ENCODE data around the gene CENPX.

CENPX gene

GRCh38 chr17:82049521-82049971 is 26.9 kb upstream of the CENPX start:
- TF ChIP-seq, protein P1, sequence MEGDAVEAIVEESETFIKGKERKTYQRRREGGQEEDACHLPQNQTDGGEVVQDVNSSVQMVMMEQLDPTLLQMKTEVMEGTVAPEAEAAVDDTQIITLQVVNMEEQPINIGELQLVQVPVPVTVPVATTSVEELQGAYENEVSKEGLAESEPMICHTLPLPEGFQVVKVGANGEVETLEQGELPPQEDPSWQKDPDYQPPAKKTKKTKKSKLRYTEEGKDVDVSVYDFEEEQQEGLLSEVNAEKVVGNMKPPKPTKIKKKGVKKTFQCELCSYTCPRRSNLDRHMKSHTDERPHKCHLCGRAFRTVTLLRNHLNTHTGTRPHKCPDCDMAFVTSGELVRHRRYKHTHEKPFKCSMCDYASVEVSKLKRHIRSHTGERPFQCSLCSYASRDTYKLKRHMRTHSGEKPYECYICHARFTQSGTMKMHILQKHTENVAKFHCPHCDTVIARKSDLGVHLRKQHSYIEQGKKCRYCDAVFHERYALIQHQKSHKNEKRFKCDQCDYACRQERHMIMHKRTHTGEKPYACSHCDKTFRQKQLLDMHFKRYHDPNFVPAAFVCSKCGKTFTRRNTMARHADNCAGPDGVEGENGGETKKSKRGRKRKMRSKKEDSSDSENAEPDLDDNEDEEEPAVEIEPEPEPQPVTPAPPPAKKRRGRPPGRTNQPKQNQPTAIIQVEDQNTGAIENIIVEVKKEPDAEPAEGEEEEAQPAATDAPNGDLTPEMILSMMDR (IDR thresholded peaks at IDR 0.05; ENCODE audit: extremely low read depth, missing control alignments) = no peak
- DNase-seq (ENCODE audit: low spot score) = no peak

DNA sequence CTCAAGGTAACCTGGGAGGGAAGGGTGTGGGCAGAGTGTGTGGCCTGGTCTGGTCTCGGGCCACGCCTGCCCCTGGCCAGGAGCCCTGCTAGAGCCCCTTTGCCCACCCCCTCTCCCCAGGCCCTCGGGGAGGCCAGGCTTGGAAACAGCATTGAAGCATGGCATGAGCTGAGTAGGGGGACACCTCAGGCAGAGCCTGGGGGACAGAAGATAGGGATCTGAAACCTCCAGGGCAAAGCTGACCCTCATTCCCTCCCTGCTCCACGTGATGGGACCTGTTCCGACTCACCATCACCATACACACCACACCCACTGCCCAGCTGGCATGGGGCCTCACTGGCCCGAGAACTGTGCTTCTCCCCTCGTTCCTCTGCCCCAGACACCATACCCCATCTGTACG is 26.4 kb upstream of the CENPX start:
- TF ChIP-seq, protein P1 (IDR thresholded peaks at IDR 0.05; ENCODE audit: extremely low read depth, missing control alignments) = no peak
- no peak for DNase-seq (ENCODE audit: low spot score)

DNA sequence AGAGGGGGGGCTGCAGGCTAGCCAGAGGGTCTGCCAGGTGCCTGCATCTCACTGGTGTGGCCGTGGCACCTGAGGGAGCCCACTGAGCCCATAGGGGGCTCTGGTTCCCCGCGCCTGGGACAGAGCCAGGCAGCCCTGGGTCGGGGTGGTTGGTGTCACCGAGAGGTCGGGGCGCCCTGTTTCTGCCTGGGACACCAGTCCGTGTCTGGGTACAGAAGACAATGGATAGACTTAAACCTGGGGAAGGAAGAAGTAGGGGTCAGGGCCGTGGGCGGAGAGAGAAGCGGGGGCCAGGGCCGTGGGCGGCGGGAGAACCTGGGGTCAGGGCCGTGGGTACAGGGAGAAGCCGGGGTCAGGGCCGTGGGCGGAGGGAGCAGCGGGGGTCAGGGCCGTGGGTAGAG is 25.9 kb upstream of the CENPX start:
- no peak for DNase-seq (ENCODE audit: low spot score)
- TF ChIP-seq, protein P1 (IDR thresholded peaks at IDR 0.05; ENCODE audit: extremely low read depth, missing control alignments) = no peak

DNA sequence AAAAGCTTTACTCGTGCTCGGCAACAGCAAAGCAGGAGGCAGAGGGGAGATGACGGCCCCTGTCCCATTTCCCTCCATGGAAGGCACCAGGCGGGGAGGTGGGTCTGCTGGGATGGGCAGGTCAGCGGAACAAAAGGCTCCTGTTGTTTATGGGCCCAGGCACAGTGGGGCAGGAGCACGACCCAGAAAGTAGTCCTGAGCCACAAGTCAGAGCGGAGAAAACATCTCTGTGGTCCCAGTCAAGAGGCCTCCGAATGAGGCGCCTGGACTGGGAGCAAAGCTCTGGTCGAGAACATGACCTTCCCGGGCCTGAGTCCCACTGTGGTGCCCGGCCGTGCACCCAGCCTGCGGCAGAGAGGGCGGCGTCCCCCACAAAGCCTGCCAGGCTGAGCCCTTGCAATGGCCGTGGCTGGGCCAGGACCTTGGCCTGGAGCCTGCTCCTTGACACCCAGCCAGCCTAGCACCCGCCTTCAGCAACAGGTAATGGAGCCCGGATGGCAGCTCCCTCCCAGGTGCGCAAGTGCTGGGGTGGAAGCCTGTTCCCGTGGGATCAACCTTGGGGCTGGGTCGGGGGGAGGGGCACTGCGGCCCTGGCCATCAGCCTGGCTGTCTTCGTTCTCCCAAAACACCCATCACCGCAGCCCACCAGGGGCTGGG is 25.4 kb upstream of the CENPX start:
- DNase-seq (ENCODE audit: low spot score) = no peak
- TF ChIP-seq, protein P1 (IDR thresholded peaks at IDR 0.05; ENCODE audit: extremely low read depth, missing control alignments) = no peak

DNA sequence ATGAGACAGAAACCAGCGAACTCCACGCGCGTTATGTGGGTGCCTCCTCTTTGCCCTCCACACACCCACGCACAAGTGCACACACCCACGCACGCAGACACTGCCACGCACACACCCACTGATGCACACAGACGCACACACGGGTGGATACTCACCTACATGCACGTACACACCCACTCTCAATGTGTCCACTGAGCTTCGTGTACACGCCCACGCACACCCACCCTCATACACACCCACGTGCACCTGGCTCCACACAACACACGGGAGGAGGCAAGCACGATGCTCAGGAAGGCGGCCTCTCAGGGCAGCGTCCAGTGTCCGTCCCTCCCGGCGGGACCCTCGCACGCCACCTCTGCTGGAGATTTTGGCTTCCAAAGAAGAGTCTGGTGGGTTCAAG is 24.7 kb upstream of the CENPX start:
- DNase-seq (ENCODE audit: low spot score) = no peak
- TF ChIP-seq, protein P1 (IDR thresholded peaks at IDR 0.05; ENCODE audit: extremely low read depth, missing control alignments) = no peak

GRCh38 chr17:82046903-82047302 is 24.2 kb upstream of the CENPX start:
- TF ChIP-seq, protein P1 (IDR thresholded peaks at IDR 0.05; ENCODE audit: extremely low read depth, missing control alignments) = no peak
- no peak for DNase-seq (ENCODE audit: low spot score)

- TF ChIP-seq, protein P1 (IDR thresholded peaks at IDR 0.05; ENCODE audit: extremely low read depth, missing control alignments) = no peak
- no peak for DNase-seq (ENCODE audit: low spot score)
Measured at GRCh38 chr17:82045936-82046484, 23.3 kb upstream of the CENPX start.
